ENCODE data around the gene ATP7A.

- TF ChIP-seq, protein P1, sequence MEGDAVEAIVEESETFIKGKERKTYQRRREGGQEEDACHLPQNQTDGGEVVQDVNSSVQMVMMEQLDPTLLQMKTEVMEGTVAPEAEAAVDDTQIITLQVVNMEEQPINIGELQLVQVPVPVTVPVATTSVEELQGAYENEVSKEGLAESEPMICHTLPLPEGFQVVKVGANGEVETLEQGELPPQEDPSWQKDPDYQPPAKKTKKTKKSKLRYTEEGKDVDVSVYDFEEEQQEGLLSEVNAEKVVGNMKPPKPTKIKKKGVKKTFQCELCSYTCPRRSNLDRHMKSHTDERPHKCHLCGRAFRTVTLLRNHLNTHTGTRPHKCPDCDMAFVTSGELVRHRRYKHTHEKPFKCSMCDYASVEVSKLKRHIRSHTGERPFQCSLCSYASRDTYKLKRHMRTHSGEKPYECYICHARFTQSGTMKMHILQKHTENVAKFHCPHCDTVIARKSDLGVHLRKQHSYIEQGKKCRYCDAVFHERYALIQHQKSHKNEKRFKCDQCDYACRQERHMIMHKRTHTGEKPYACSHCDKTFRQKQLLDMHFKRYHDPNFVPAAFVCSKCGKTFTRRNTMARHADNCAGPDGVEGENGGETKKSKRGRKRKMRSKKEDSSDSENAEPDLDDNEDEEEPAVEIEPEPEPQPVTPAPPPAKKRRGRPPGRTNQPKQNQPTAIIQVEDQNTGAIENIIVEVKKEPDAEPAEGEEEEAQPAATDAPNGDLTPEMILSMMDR (IDR thresholded peaks at IDR 0.05 in 2 of 3, conservative IDR thresholded peaks at IDR 0.05 in 1 of 3; ENCODE audit: insufficient read depth in 2 of 3, low read depth in 1 of 3, low read length in 3 of 3) = no peak
- TF ChIP-seq FOXK2 (conservative IDR thresholded peaks at IDR 0.05 in 1 of 2, IDR thresholded peaks at IDR 0.05 in 1 of 2; ENCODE audit: low read depth in 2 of 2) (no peak), NFE2L1 (tag; IDR thresholded peaks at IDR 0.05; ENCODE audit: borderline replicate concordance, low read depth) (no peak), PHB (CRISPR knock-in tag; IDR thresholded peaks at IDR 0.05) (no peak), PKNOX1 (IDR thresholded peaks at IDR 0.05) (no peak), ZBTB34 (CRISPR knock-in tag; IDR thresholded peaks at IDR 0.05) (no peak), ADNP (tag; IDR thresholded peaks at IDR 0.05) (no peak), NBN (IDR thresholded peaks at IDR 0.05; ENCODE audit: low read depth) (no peak), ZNF3 (CRISPR knock-in tag; IDR thresholded peaks at IDR 0.05) (no peak), NFIC (IDR thresholded peaks at IDR 0.05) (no peak), ZNF274 (IDR thresholded peaks at IDR 0.05; ENCODE audit: borderline replicate concordance, low read depth, low read length) (no peak), SMARCE1 (IDR thresholded peaks at IDR 0.05) (no peak), YBX1 (IDR thresholded peaks at IDR 0.05) (no peak)
- TF ChIP-seq, protein P2, sequence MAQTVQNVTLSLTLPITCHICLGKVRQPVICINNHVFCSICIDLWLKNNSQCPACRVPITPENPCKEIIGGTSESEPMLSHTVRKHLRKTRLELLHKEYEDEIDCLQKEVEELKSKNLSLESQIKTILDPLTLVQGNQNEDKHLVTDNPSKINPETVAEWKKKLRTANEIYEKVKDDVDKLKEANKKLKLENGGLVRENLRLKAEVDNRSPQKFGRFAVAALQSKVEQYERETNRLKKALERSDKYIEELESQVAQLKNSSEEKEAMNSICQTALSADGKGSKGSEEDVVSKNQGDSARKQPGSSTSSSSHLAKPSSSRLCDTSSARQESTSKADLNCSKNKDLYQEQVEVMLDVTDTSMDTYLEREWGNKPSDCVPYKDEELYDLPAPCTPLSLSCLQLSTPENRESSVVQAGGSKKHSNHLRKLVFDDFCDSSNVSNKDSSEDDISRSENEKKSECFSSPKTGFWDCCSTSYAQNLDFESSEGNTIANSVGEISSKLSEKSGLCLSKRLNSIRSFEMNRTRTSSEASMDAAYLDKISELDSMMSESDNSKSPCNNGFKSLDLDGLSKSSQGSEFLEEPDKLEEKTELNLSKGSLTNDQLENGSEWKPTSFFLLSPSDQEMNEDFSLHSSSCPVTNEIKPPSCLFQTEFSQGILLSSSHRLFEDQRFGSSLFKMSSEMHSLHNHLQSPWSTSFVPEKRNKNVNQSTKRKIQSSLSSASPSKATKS (CRISPR knock-in tag; IDR thresholded peaks at IDR 0.05) = no peak
These were observed 20.1 kb downstream of the ATP7A start for GRCh38 chrX:77930581-77930980.

Measured in K562 (cell line).